Aorta (tissue), 4 donors: ENCODE measurements around the gene CD37. TPM values are rescaled to one million over a fixed set of nuclear protein-coding genes. Genes with fewer than 3 reads are reported as not detected.

Experiments used
- microRNA-seq, 2 donors: library from miRNA; unstranded; fragments of <30 nt; microRNA quantifications; one replicate each; pipeline ENCODE4 v1.2.0, GENCODE V29; 2020
- polyA plus RNA-seq, 2 donors: library from polyadenylated mRNA; stranded (reverse); fragments of 200-250 nt; gene quantifications; one replicate each; pipeline ENCODE4 v1.2.3, GENCODE V29; 2013
- total RNA-seq, 2 donors: library from RNA; stranded (reverse); fragmentation: NEBNext Ultra II Directional; extraction: Animal tissue kit (Norgen Biotek cat#: 25700); gene quantifications; one replicate each; pipeline ENCODE4 v1.2.1, GENCODE V29; 2021
- donor health status: healthy with polysubstance abuse.
- donor health status: Bipolar disorder and iron deficiency.
- donor health status: DM: no; HTN: no; CAD: no.
- donor health status: DM: yes; HTN: yes; CAD: no.

CD37 gene
- total and polyA plus RNA-seq, 4 donors, result 5.2 to 40.1 (median 14.5) TPM

Small RNAs within 50 kb of the gene (microRNA-seq; reads per million reads assigned to microRNA genes)
- gene MIR4324, result 0 reads per million in 2 donors

Other genes with a start within 250 kb of the CD37 start
- gene SNRNP70, start 250.0 kb upstream of the CD37 start, total RNA-seq, result 100 to 1,000 TPM; 170 to 249 TPM
- gene SNRNP70, start 250.0 kb upstream of the CD37 start, polyA plus RNA-seq, result 100 to 1,000 TPM in 1 of 2 donors, 10 to 100 TPM in 1; 54.5 to 694 TPM
- gene LIN7B, start 221.0 kb upstream of the CD37 start, total RNA-seq, result 1 to 10 TPM; 8.4 to 9.7 TPM
- 10 to 100 TPM in 1 of 2 donors, 1 to 10 TPM in 1; 7.6 to 24.1 TPM for gene LIN7B, start 221.0 kb upstream of the CD37 start, polyA plus RNA-seq
- under 1 TPM; 0.49 to 0.72 TPM for gene C19orf73, start 216.3 kb upstream of the CD37 start, total RNA-seq
- gene C19orf73, start 216.3 kb upstream of the CD37 start, polyA plus RNA-seq, result 1 to 10 TPM; 1.0 to 5.4 TPM
- 1 to 10 TPM; 4.2 to 8.0 TPM for gene PPFIA3, start 215.9 kb upstream of the CD37 start, total RNA-seq
- gene PPFIA3, start 215.9 kb upstream of the CD37 start, polyA plus RNA-seq, result 1 to 10 TPM; 2.0 to 4.1 TPM
- 1 to 10 TPM; 2.5 to 4.8 TPM for gene HRC, start 180.0 kb upstream of the CD37 start, total RNA-seq
- 1 to 10 TPM in 1 of 2 donors, under 1 TPM in 1; 0.74 to 9.3 TPM for gene HRC, start 180.0 kb upstream of the CD37 start, polyA plus RNA-seq
- 10 to 100 TPM; 41.9 to 57.1 TPM for gene TRPM4, start 177.6 kb upstream of the CD37 start, total RNA-seq
- 10 to 100 TPM; 21.3 to 59.1 TPM for gene TRPM4, start 177.6 kb upstream of the CD37 start, polyA plus RNA-seq
- gene SLC6A16, start 10.2 kb upstream of the CD37 start, total RNA-seq, result 1 to 10 TPM; 3.0 to 4.6 TPM
- 10 to 100 TPM in 1 of 2 donors, 1 to 10 TPM in 1; 2.4 to 12.9 TPM for gene SLC6A16, start 10.2 kb upstream of the CD37 start, polyA plus RNA-seq
- gene TEAD2, start 27.0 kb downstream of the CD37 start, total RNA-seq, result 10 to 100 TPM; 41.3 to 48.8 TPM
- 10 to 100 TPM; 17.7 to 43.3 TPM for gene TEAD2, start 27.0 kb downstream of the CD37 start, polyA plus RNA-seq
- under 1 TPM in 1 of 2 donors, not detected in 1; 0.69 TPM for gene DKKL1, start 28.5 kb downstream of the CD37 start, total RNA-seq
- gene DKKL1, start 28.5 kb downstream of the CD37 start, polyA plus RNA-seq, result not detected
- not detected for gene KASH5, start 52.8 kb downstream of the CD37 start, total RNA-seq
- gene KASH5, start 52.8 kb downstream of the CD37 start, polyA plus RNA-seq, result not detected
- gene PTH2, start 88.0 kb downstream of the CD37 start, total RNA-seq, result not detected
- gene PTH2, start 88.0 kb downstream of the CD37 start, polyA plus RNA-seq, result not detected
- not detected for gene GFY, start 90.0 kb downstream of the CD37 start, total RNA-seq
- not detected for gene GFY, start 90.0 kb downstream of the CD37 start, polyA plus RNA-seq
- gene SLC17A7, start 106.1 kb downstream of the CD37 start, total RNA-seq, result 1 to 10 TPM; 1.0 to 4.7 TPM
- gene SLC17A7, start 106.1 kb downstream of the CD37 start, polyA plus RNA-seq, result under 1 TPM; 0.15 to 0.50 TPM
- gene PIH1D1, start 116.4 kb downstream of the CD37 start, total RNA-seq, result 10 to 100 TPM; 45.0 to 74.7 TPM
- gene PIH1D1, start 116.4 kb downstream of the CD37 start, polyA plus RNA-seq, result 100 to 1,000 TPM in 1 of 2 donors, 10 to 100 TPM in 1; 53.7 to 124 TPM
- gene ALDH16A1, start 117.8 kb downstream of the CD37 start, total RNA-seq, result 10 to 100 TPM; 17.1 to 23.7 TPM
- 10 to 100 TPM in 1 of 2 donors, 1 to 10 TPM in 1; 4.8 to 62.4 TPM for gene ALDH16A1, start 117.8 kb downstream of the CD37 start, polyA plus RNA-seq
- 10 to 100 TPM in 1 of 2 donors, 1 to 10 TPM in 1; 6.3 to 17.6 TPM for gene FLT3LG, start 138.8 kb downstream of the CD37 start, total RNA-seq
- gene FLT3LG, start 138.8 kb downstream of the CD37 start, polyA plus RNA-seq, result 10 to 100 TPM; 15.9 to 36.0 TPM
- 1,000 to 10,000 TPM; 1,716 to 1,917 TPM for gene RPL13A, start 152.2 kb downstream of the CD37 start, total RNA-seq
- gene RPL13A, start 152.2 kb downstream of the CD37 start, polyA plus RNA-seq, result 1,000 to 10,000 TPM; 3,431 to 4,797 TPM
- gene RPS11, start 161.0 kb downstream of the CD37 start, total RNA-seq, result 1,000 to 10,000 TPM; 1,366 to 1,509 TPM
- gene RPS11, start 161.0 kb downstream of the CD37 start, polyA plus RNA-seq, result 1,000 to 10,000 TPM; 4,943 to 7,722 TPM
- gene FCGRT, start 177.3 kb downstream of the CD37 start, total RNA-seq, result 100 to 1,000 TPM; 204 to 287 TPM
- 100 to 1,000 TPM; 146 to 162 TPM for gene FCGRT, start 177.3 kb downstream of the CD37 start, polyA plus RNA-seq
- gene RCN3, start 192.6 kb downstream of the CD37 start, total RNA-seq, result 10 to 100 TPM; 82.6 to 90.2 TPM
- gene RCN3, start 192.6 kb downstream of the CD37 start, polyA plus RNA-seq, result 100 to 1,000 TPM in 1 of 2 donors, 10 to 100 TPM in 1; 50.5 to 165 TPM
- gene NOSIP, start 245.2 kb downstream of the CD37 start, total RNA-seq, result 10 to 100 TPM; 38.8 to 40.5 TPM
- 100 to 1,000 TPM in 1 of 2 donors, 10 to 100 TPM in 1; 52.5 to 135 TPM for gene NOSIP, start 245.2 kb downstream of the CD37 start, polyA plus RNA-seq
- 1 to 10 TPM in 1 of 2 donors, under 1 TPM in 1; 0.49 to 1.2 TPM for gene PRRG2, start 245.9 kb downstream of the CD37 start, total RNA-seq
- gene PRRG2, start 245.9 kb downstream of the CD37 start, polyA plus RNA-seq, result 1 to 10 TPM in 1 of 2 donors, not detected in 1; 4.1 TPM